NB4 (cell line): ENCODE results near the gene FLNC.

Experiments
- DNase-seq: peaks from one replicate; pipeline ENCODE4 v3.0.0; 2010; ENCODE audit warnings: low read depth
- H3K4me3 ChIP-seq: one replicate; pipeline ENCODE4 v1.5.1; 2011; ENCODE audit warnings: mild to moderate bottlenecking, low read depth, low read length, moderate library complexity
- CTCF ChIP-seq: IDR thresholded peaks from one replicate; pipeline ENCODE4 v1.5.1; 2012; ENCODE audit warnings: low read depth, low read length
- MAX ChIP-seq: IDR thresholded peaks from 2 replicates; pipeline ENCODE4 v1.6.1; 2011; ENCODE audit warnings: low read depth, low read length
- MYC ChIP-seq: IDR thresholded peaks from 2 replicates; pipeline ENCODE4 v1.6.1; 2011; ENCODE audit warnings: low read depth, low read length
- POLR2A ChIP-seq: IDR thresholded peaks from 2 replicates; pipeline ENCODE4 v1.6.1; 2011; ENCODE audit warnings: mild to moderate bottlenecking; ENCODE audit not compliant: insufficient read length; ENCODE audit errors: extremely low read depth

Gene FLNC

DNA sequence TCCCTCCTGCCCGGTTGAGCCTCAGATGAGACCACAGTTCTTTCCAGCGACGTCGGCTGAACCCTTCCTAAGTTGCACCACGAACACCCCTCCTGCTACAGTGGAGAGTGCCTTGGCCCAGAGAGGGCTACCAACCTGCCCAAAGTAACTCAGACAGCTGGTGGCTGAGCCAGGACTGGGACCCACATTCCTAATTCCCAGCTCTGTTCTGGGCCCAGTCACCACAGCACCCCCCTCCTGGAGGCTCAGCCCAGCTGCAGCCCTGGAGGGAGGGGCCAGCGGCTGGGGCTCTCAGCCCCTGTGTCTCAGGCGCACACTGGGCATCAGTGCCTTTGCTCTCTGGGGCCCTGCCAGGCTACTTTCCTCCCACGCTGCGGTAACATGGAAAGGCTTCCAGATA lies 43.0 kb downstream of the FLNC start:
- H3K4me3 ChIP-seq = no peak overlapping the region
- TF ChIP-seq MAX (no peak), CTCF (no peak), POLR2A (no peak), MYC (no peak)
- no peak for DNase-seq

DNA sequence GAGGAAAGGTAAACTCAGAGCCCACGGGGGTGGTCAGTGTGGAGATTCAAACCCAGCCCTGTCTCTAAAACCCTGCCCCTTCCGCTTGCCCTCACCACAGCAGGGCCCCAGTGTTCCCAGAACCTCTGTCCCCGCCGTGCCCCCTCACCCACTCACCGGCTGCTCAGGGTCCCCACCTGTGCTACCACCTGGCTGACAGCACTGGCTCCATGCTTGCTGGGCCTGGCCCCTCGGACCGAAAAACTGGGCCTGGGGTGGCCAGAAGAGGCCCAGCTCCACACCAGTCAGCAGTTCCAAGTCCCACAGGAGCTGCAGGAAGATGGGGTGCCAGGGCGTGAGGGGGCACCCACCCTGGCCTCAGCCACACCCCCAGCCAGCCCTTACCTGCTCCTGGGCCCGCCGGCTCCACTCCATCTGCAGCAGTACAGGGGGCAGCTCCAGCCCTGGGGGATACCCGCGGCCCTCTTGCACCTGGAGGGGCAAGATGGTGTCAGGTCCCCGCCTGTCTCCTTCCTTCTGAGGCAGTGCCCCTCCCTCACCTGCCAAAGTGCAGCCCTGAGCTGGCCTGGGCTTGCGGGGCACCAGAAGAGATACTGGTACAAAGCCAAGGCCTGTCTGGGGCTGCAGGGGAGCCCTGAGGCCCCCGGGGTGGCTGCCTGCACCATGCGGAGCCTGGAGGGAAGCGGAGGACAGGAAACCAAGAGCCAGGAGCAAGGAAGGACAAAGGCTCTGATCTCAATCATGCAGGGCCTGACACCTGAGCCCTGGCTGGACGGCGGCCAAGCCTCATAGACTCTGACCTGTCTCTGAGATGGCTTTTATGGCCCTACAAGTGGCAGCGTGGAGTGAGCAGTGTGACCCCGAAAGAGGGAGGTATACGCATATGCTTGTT lies 44.2 kb downstream of the FLNC start:
- no peak for DNase-seq
- TF ChIP-seq CTCF (no peak), POLR2A (no peak), MAX (no peak), MYC (no peak)
- no peak overlapping the region for H3K4me3 ChIP-seq

GRCh38 chr7:128875523-128875948 lies 45.3 kb downstream of the FLNC start:
- no peak for DNase-seq
- TF ChIP-seq POLR2A (no peak), CTCF (no peak), MYC (no peak), MAX (no peak)
- H3K4me3 ChIP-seq = no peak overlapping the region

GRCh38 chr7:128876127-128876526 lies 45.9 kb downstream of the FLNC start:
- TF ChIP-seq POLR2A = no peak
- TF ChIP-seq MYC = no peak
- no peak for TF ChIP-seq CTCF
- no peak for TF ChIP-seq MAX
- no peak overlapping the region for H3K4me3 ChIP-seq
- DNase-seq = no peak

DNA sequence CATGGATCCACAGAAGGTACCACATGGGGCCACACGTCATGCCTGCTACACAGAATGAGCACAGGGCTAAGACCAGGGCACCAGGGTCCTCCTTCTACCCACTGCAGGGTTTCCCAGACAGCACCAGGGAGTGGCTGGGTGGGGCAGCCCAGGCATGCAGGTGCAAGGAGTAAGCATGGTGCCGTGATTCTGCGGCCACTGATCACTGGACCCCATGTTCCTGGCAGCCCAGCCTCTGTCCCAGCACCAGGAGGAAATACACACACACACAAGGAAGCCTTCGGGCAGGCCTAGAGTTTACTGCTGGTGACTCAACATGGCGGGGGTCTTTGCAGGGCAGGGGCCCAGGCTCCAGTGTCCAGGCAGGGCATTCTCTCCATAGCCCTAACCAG lies 46.4 kb downstream of the FLNC start:
- TF ChIP-seq CTCF (no peak), MYC (no peak), MAX (no peak), POLR2A (no peak)
- H3K4me3 ChIP-seq = no peak overlapping the region

More for the DNA sequence above, 46.4 kb downstream of the FLNC start:
- no peak for DNase-seq
